CD1c-positive myeloid dendritic cell (primary cell): Measurements from ENCODE around the gene LAPTM5.

Experiments used
- DNase-seq: peaks from one replicate; pipeline ENCODE4 v3.0.0-alpha.2; 2016; ENCODE audit errors: extremely low spot score

Gene LAPTM5

GRCh38 chr1:30718636-30719405 lies 38.8 kb downstream of the LAPTM5 start:
- DNase-seq = no peak

- DNase-seq = peak; percentile 99
Observed at GRCh38 chr1:30718091-30718635, 39.4 kb downstream of the LAPTM5 start.

- DNase-seq = no peak
Observed at GRCh38 chr1:30716646-30717045, 40.9 kb downstream of the LAPTM5 start.

- DNase-seq = no peak
Observed at GRCh38 chr1:30715886-30716285, 41.7 kb downstream of the LAPTM5 start.

- DNase-seq = peak; percentile 29
Observed at GRCh38 chr1:30715216-30715615, 42.4 kb downstream of the LAPTM5 start.

GRCh38 chr1:30714536-30715090 lies 43.0 kb downstream of the LAPTM5 start:
- no peak for DNase-seq

GRCh38 chr1:30714025-30714424 lies 43.5 kb downstream of the LAPTM5 start:
- no peak for DNase-seq

GRCh38 chr1:30713311-30713710 lies 44.3 kb downstream of the LAPTM5 start:
- DNase-seq = no peak

GRCh38 chr1:30712583-30712982 lies 45.0 kb downstream of the LAPTM5 start:
- no peak for DNase-seq

- DNase-seq = no peak
Observed at GRCh38 chr1:30710407-30710806, 47.2 kb downstream of the LAPTM5 start.

- DNase-seq = no peak
Observed at GRCh38 chr1:30708361-30708728, 49.2 kb downstream of the LAPTM5 start.

GRCh38 chr1:30707412-30708360 lies 49.9 kb downstream of the LAPTM5 start:
- peak; percentile 68 for DNase-seq

- no peak for DNase-seq
Observed at GRCh38 chr1:30706528-30706927, 51.0 kb downstream of the LAPTM5 start.

- no peak for DNase-seq
Observed at GRCh38 chr1:30705698-30706097, 51.9 kb downstream of the LAPTM5 start.

GRCh38 chr1:30704765-30705509 lies 52.6 kb downstream of the LAPTM5 start:
- no peak for DNase-seq

- no peak for DNase-seq
Observed at GRCh38 chr1:30704271-30704670, 53.3 kb downstream of the LAPTM5 start.

- DNase-seq = no peak
Observed at GRCh38 chr1:30702823-30703222, 54.8 kb downstream of the LAPTM5 start.

- no peak for DNase-seq
Observed at GRCh38 chr1:30701258-30701633, 56.3 kb downstream of the LAPTM5 start.

- no peak for DNase-seq
Observed at GRCh38 chr1:30700528-30701257, 56.9 kb downstream of the LAPTM5 start.

- no peak for DNase-seq
Observed at GRCh38 chr1:30699762-30700161, 57.8 kb downstream of the LAPTM5 start.
